ENCODE results near the gene SLK. TPM values are rescaled to one million over a fixed set of nuclear protein-coding genes. Genes with fewer than 3 reads are reported as not detected.

SLK gene
- total and polyA plus RNA-seq, 2 donors (not counting 3 experiments of a cell fraction or from before 2014, with no cell fraction given) = 4.5 to 36.0 TPM

- CTCF ChIA-PET = interaction anchor here (1.0 to 2.7 kb wide), 9 partner anchors 9 to 305 kb away, joined by 3 to 20 read pairs (median 4); partner anchors contain the start of gene SFR1
- no peak overlapping the region for H3K27ac ChIP-seq (ENCODE audit: insufficient read depth, low read depth, low read length)
- intact Hi-C loops (cut with micrococcal nuclease) = loop anchor here (2.0 kb wide), 3 partner anchors 13 to 75 kb away; no protein-coding TSS in a partner anchor
Observed at GRCh38 chr10:103969436-103969835, 2.5 kb downstream of the SLK start.

More at GRCh38 chr10:103969436-103969835, 2.5 kb downstream of the SLK start:
- BruUV-seq (replicated peaks) = no TSS peak
- dilution Hi-C loops (cut with MboI; ENCODE audit: extremely low pct_ligation_motif_present, low sequenced_read_pairs) = no loop called here
- Histone ChIP-seq H3K4me1 (ENCODE audit: control insufficient read depth, extremely low read depth, insufficient read depth, low read length) (peaks cover 26% of the 10 kb centered on the region), H3K9me3 (replicated peaks; ENCODE audit: control insufficient read depth, insufficient read depth, low read length) (no peaks in the 10 kb centered on the region), H4K20me1 (replicated peaks; ENCODE audit: control insufficient read depth, extremely low read depth, insufficient read depth, low read length) (peaks cover 2% of the 10 kb centered on the region), H2AFZ (ENCODE audit: low read depth, low read length) (no peak overlapping the region), H3K36me3 (ENCODE audit: control insufficient read depth in 2 of 2, extremely low read depth in 1 of 2, insufficient read depth in 2 of 2, low read length in 2 of 2) (no peaks in the 10 kb centered on the region), H3K27me3 (ENCODE audit: control insufficient read depth in 2 of 2, insufficient read depth in 2 of 2, low read length in 2 of 2) (no peaks in the 10 kb centered on the region), H3K9me1 (replicated peaks; ENCODE audit: control insufficient read depth, extremely low read depth, insufficient read depth, low read length) (no peaks in the 10 kb centered on the region), H3K79me2 (ENCODE audit: control insufficient read depth, insufficient read depth, low read length) (peaks cover 67% of the 10 kb centered on the region), H3K4me2 (ENCODE audit: insufficient read depth, low read length) (peak overlapping the region; percentile 96), H3K4me3 (replicated peaks in 1 of 3; ENCODE audit: insufficient read depth in 1 of 3, low read depth in 1 of 3, low read length in 3 of 3) (peak overlapping the region; percentile 47 to 97 (median 81)), H3K9ac (replicated peaks; ENCODE audit: extremely low read depth, insufficient read depth, low read length) (peak overlapping the region; percentile 14)
- TF ChIP-seq MYC (IDR thresholded peaks at IDR 0.05; ENCODE audit: low read depth, low read length) = no peak
- no peak for TF ChIP-seq EZH2 (IDR thresholded peaks at IDR 0.05; ENCODE audit: borderline replicate concordance, low read depth, low read length, severe bottlenecking)
- TF ChIP-seq, protein P1, sequence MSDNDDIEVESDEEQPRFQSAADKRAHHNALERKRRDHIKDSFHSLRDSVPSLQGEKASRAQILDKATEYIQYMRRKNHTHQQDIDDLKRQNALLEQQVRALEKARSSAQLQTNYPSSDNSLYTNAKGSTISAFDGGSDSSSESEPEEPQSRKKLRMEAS (IDR thresholded peaks at IDR 0.05; ENCODE audit: insufficient read depth, insufficient read length) = no peak
- TF ChIP-seq FOS (IDR thresholded peaks at IDR 0.05; ENCODE audit: borderline replicate concordance, insufficient read depth, low read length) = no peak
- TF ChIP-seq POLR2A (IDR thresholded peaks at IDR 0.05; ENCODE audit: low read depth, low read length) = no peak
- no peak for TF ChIP-seq JUN (IDR thresholded peaks at IDR 0.05; ENCODE audit: borderline replicate concordance, insufficient read depth, insufficient read length, low read depth)
- no peak for TF ChIP-seq GATA2 (IDR thresholded peaks at IDR 0.05; ENCODE audit: insufficient read depth, insufficient read length, low read depth, low read length)
- no peak for TF ChIP-seq POLR2AphosphoS5 (IDR thresholded peaks at IDR 0.05; ENCODE audit: insufficient read depth, low read depth, low read length)
- TF ChIP-seq CTCF (IDR thresholded peaks at IDR 0.05; ENCODE audit: extremely low read depth in 1 of 2, insufficient read depth in 1 of 2, low read depth in 1 of 2, low read length in 2 of 2) = no peak
- POLR2A ChIA-PET = interaction anchor here (1.0 kb wide), 1 partner anchor 79 kb away, joined by 3 read pairs; no protein-coding TSS in a partner anchor
- DNase-seq (ENCODE audit: low read depth, low spot score) = no peak
- no peak for FAIRE-seq

Data from endothelial cell of umbilical vein (primary cell).